Measurements from ENCODE around the gene EPS8L3.

DNA sequence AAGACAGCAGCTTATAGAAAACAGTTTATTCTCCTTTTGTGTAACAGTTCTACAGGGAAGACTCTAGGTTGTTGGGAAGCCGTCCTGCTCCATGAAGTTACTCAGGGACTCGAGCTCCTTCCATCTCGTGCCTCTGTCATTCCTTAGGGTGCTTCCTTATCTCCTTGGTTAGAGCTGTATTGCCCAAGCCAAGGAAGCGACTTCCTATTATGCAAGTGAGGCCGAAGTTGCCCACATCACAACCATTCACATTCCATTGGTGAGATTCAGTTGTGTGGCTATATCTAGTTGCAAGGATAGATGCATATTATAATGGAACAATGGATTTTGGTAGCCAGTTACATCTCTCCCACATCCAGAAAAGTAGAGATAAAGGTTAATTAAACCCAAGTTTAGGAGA is 42.7 kb downstream of the EPS8L3 start:
- TF ChIP-seq POLR2AphosphoS5 (IDR thresholded peaks at IDR 0.05; ENCODE audit: low read depth, low read length) (no peak), TCF7L2 (IDR thresholded peaks at IDR 0.05; ENCODE audit: low read depth, low read length) (no peak), SIN3A (IDR thresholded peaks at IDR 0.05; ENCODE audit: borderline replicate concordance, insufficient read depth, low read depth, low read length) (no peak)
- TF ChIP-seq, protein P1, sequence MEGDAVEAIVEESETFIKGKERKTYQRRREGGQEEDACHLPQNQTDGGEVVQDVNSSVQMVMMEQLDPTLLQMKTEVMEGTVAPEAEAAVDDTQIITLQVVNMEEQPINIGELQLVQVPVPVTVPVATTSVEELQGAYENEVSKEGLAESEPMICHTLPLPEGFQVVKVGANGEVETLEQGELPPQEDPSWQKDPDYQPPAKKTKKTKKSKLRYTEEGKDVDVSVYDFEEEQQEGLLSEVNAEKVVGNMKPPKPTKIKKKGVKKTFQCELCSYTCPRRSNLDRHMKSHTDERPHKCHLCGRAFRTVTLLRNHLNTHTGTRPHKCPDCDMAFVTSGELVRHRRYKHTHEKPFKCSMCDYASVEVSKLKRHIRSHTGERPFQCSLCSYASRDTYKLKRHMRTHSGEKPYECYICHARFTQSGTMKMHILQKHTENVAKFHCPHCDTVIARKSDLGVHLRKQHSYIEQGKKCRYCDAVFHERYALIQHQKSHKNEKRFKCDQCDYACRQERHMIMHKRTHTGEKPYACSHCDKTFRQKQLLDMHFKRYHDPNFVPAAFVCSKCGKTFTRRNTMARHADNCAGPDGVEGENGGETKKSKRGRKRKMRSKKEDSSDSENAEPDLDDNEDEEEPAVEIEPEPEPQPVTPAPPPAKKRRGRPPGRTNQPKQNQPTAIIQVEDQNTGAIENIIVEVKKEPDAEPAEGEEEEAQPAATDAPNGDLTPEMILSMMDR (IDR thresholded peaks at IDR 0.05), result no peak
- TF ChIP-seq, protein P2, sequence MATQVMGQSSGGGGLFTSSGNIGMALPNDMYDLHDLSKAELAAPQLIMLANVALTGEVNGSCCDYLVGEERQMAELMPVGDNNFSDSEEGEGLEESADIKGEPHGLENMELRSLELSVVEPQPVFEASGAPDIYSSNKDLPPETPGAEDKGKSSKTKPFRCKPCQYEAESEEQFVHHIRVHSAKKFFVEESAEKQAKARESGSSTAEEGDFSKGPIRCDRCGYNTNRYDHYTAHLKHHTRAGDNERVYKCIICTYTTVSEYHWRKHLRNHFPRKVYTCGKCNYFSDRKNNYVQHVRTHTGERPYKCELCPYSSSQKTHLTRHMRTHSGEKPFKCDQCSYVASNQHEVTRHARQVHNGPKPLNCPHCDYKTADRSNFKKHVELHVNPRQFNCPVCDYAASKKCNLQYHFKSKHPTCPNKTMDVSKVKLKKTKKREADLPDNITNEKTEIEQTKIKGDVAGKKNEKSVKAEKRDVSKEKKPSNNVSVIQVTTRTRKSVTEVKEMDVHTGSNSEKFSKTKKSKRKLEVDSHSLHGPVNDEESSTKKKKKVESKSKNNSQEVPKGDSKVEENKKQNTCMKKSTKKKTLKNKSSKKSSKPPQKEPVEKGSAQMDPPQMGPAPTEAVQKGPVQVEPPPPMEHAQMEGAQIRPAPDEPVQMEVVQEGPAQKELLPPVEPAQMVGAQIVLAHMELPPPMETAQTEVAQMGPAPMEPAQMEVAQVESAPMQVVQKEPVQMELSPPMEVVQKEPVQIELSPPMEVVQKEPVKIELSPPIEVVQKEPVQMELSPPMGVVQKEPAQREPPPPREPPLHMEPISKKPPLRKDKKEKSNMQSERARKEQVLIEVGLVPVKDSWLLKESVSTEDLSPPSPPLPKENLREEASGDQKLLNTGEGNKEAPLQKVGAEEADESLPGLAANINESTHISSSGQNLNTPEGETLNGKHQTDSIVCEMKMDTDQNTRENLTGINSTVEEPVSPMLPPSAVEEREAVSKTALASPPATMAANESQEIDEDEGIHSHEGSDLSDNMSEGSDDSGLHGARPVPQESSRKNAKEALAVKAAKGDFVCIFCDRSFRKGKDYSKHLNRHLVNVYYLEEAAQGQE (IDR thresholded peaks at IDR 0.05; ENCODE audit: insufficient read depth in 1 of 2, low read depth in 2 of 2, low read length in 1 of 2), result no peak
